GM13977 (cell line): ENCODE measurements around the gene GALNT17.
"Not testable (repeated sequence)": the region's sequence is repeated elsewhere in the genome, so short reads cannot be mapped to it uniquely, and the experiment has no call there.

ENCODE experiments used
- DNase-seq: peaks from one replicate; pipeline ENCODE4 v3.0.0; 2012; ENCODE audit warnings: low spot score
- in situ Hi-C: fragments of 300-500 bp; cut with MboI; formaldehyde crosslinking; loops from one replicate; pipeline ENCODE4 v1.12.0; 2022; ENCODE audit warnings: low sequenced_read_pairs, low pct_unique_long_range_greater_than_20kb, mixed read lengths, inconsistent platforms; ENCODE audit not compliant: unreplicated experiment
- TF ChIP-seq, protein P1 (sequence below): IDR thresholded peaks from 2 replicates; pipeline ENCODE4 v1.5.1; 2012; ENCODE audit warnings: mild to moderate bottlenecking, control low read depth; ENCODE audit not compliant: insufficient read depth; ENCODE audit errors: extremely low read depth, missing control alignments

GALNT17 gene

GRCh38 chr7:71616217-71616616 lies 484.3 kb downstream of the GALNT17 start:
- in situ Hi-C loops, result no loop called here
- TF ChIP-seq, protein P1, sequence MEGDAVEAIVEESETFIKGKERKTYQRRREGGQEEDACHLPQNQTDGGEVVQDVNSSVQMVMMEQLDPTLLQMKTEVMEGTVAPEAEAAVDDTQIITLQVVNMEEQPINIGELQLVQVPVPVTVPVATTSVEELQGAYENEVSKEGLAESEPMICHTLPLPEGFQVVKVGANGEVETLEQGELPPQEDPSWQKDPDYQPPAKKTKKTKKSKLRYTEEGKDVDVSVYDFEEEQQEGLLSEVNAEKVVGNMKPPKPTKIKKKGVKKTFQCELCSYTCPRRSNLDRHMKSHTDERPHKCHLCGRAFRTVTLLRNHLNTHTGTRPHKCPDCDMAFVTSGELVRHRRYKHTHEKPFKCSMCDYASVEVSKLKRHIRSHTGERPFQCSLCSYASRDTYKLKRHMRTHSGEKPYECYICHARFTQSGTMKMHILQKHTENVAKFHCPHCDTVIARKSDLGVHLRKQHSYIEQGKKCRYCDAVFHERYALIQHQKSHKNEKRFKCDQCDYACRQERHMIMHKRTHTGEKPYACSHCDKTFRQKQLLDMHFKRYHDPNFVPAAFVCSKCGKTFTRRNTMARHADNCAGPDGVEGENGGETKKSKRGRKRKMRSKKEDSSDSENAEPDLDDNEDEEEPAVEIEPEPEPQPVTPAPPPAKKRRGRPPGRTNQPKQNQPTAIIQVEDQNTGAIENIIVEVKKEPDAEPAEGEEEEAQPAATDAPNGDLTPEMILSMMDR, result no peak
- no peak for DNase-seq

DNA sequence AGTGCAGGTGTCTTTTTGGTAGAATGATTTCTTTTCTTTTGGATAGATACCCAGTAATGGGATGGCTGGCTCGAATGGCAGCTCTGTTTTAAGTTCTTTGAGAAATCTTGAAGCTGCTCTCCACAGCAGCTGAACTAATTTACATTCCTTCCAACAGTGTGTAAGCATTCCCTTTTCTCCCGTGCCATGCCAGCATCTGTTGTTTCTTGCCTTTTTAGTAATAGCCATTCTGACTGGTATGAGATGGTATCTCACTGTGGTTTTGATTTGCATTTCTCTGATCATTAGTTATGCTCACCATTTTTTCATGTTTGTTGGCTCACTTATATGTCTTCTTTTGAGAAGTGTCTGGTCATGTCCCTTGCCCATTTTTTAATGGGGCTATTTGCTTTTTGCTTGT lies 486.3 kb downstream of the GALNT17 start:
- TF ChIP-seq, protein P1, result no peak
- DNase-seq, result no peak
- in situ Hi-C loops, result no loop called here

DNA sequence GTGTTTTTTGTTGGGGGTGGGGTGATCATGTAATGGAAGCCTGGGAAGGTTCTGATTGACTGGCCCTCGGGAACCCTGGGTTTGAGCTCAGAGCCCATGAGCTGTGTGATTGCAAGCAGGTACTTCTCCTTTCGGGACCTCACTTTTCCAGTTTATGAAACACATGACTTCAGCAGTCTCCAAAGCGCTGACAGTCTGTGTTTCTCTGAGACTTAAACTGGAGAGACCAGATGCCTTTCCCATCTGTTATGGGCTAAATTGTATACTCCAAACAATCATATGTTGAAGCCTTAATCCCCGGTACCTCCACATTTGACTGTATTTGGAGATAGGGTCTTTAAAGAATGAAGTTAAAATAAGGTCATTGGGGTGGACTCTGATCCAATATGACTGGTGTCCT lies 493.6 kb downstream of the GALNT17 start:
- DNase-seq, result no peak
- TF ChIP-seq, protein P1, result no peak
- in situ Hi-C loops, result no loop called here

DNA sequence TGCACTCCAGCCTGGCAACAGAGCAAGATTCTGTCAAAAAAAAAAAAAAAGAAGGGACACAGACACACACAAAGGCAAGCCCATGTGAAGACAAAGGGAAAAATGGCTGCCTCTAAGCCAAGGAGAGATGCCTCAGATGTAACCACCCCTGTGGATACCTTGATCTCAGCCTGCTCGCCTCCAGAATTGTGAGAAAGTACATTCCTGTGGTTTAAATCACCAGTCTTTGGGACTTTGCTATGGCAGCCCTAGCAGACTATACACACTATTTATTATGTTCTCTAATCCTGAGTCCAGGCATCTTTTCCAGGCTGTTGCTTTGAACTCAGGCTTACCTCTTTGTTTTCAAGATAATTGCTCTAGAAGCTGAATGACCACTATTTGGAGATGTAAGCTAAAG lies 494.3 kb downstream of the GALNT17 start:
- in situ Hi-C loops, result no loop called here
- DNase-seq, result no peak
- TF ChIP-seq, protein P1, result no peak

DNA sequence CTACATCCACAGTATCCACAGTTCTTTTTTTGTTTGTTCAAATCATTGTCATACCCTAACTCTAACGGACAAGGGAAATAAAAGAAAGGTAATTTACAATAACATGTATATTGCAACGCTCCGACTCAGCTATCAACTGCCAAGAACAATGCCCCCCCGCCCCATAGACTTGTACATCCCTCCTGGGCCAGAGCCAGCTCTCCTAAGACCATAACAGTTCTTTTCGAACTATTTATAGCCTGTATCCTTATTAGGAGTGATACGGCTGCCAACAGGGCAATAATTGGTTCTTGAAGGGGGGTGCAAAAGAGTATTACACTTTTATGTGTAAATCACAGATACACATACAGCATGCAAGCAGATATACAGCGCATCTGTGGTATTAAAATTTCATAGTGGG lies 495.7 kb downstream of the GALNT17 start:
- DNase-seq, result no peak
- in situ Hi-C loops, result no loop called here
- TF ChIP-seq, protein P1, result no peak

GRCh38 chr7:71630516-71630915 lies 498.6 kb downstream of the GALNT17 start:
- DNase-seq, result no peak
- in situ Hi-C loops, result no loop called here
- TF ChIP-seq, protein P1, result no peak

DNA sequence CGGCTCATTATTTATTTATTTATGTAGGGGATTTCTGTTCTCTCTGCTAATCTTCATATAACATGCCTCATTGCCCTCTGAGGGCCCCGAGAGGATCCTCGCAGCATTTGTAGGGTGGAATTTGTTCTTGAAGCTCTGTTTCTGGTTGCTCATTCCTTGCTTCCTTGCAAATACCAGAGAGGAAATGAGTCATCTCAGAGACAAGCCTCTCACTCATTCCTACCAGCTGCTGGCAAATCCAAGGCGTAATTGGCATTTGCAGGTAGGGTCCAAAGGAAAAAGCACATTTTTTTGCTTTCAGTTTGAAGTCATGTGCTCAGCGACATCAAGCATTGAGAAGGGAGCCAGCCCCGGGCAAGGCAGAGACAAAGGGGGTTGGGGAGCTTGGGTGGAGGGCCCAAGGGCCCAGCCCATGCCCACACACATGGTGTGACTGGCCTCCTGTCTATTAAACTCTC lies 501.6 kb downstream of the GALNT17 start:
- in situ Hi-C loops, result no loop called here
- no peak for DNase-seq
- TF ChIP-seq, protein P1, result no peak

- in situ Hi-C loops, DNase-seq: not testable (repeated sequence)
These were observed 503.9 kb downstream of the GALNT17 start for GRCh38 chr7:71635849-71636248.
